ENCODE measurements around the gene ZNF385C. TPM values are rescaled to one million over a fixed set of nuclear protein-coding genes. Genes with fewer than 3 reads are reported as not detected.

Gene ZNF385C
- total and polyA plus RNA-seq, 2 of the 13 experiments (the other 11 are each of a cell fraction or from before 2014, with no cell fraction given), result 2.3 to 6.1 TPM

DNA sequence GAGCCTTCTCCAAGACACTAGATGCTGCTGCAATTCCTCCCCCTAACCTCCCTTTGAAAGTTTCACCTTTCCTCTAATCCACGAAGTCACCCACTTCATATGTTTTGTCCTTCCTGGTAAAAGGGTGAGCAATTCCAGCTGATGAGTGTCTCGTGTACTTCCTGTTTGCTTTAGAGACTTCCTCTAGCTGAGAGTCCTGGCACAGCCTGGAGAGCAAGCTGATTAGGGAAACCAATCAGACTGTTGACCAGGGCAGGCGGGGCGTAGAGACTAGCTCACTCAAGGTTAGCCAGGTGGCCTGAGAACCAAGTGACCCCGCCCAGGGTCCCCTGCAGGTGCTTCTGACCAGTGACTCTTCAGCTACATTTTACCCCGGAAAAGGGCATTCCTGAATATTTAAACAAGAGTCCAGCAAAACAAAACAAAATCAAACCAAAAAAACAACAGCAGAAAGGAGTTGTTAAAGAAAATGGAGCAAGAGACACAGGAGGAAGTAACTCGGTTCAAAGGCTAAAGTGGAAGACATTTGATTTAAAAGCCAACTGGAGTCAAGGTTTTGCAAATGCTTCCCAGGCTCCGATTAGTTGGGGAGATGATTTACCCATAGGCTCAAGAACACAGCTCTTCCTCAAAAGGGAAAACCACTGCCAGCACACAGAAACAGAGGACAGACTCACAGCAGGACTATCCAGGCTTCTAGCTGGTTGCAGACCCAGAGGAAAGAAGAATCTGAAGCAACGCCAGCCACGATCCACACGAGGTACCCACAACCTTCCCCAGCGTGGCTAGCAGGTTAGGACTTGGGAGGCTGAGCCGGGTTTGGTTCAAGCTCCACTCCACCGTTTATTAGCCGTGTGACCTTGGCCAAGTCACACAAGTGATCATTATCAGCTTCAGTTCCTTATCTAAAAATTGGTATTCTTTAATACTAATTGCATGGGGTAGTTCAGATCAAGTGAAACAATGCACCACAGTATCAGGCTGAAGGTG, 37.7 kb upstream of the ZNF385C start (continued):
- TF ChIP-seq, protein P1, sequence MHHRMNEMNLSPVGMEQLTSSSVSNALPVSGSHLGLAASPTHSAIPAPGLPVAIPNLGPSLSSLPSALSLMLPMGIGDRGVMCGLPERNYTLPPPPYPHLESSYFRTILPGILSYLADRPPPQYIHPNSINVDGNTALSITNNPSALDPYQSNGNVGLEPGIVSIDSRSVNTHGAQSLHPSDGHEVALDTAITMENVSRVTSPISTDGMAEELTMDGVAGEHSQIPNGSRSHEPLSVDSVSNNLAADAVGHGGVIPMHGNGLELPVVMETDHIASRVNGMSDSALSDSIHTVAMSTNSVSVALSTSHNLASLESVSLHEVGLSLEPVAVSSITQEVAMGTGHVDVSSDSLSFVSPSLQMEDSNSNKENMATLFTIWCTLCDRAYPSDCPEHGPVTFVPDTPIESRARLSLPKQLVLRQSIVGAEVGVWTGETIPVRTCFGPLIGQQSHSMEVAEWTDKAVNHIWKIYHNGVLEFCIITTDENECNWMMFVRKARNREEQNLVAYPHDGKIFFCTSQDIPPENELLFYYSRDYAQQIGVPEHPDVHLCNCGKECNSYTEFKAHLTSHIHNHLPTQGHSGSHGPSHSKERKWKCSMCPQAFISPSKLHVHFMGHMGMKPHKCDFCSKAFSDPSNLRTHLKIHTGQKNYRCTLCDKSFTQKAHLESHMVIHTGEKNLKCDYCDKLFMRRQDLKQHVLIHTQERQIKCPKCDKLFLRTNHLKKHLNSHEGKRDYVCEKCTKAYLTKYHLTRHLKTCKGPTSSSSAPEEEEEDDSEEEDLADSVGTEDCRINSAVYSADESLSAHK (CRISPR knock-in tag; IDR thresholded peaks at IDR 0.05; ENCODE audit: borderline replicate concordance), result no peak
- 0 out of 2 replicates have a peak, but pooled peaks have one; percentile 58 for TF ChIP-seq KLF11 (CRISPR knock-in tag; IDR thresholded peaks at IDR 0.05)
- TF ChIP-seq HOMEZ (CRISPR knock-in tag; IDR thresholded peaks at IDR 0.05; ENCODE audit: low read depth), result peak; percentile 70
- TF ChIP-seq FOSL1 (CRISPR knock-in tag; IDR thresholded peaks at IDR 0.05; ENCODE audit: borderline replicate concordance), result no peak
- no peak for TF ChIP-seq AHR (CRISPR knock-in tag; IDR thresholded peaks at IDR 0.05)
- no peak for TF ChIP-seq KMT2B (CRISPR knock-in tag; IDR thresholded peaks at IDR 0.05)
- TF ChIP-seq, protein P2, sequence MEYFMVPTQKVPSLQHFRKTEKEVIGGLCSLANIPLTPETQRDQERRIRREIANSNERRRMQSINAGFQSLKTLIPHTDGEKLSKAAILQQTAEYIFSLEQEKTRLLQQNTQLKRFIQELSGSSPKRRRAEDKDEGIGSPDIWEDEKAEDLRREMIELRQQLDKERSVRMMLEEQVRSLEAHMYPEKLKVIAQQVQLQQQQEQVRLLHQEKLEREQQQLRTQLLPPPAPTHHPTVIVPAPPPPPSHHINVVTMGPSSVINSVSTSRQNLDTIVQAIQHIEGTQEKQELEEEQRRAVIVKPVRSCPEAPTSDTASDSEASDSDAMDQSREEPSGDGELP (IDR thresholded peaks at IDR 0.05; ENCODE audit: borderline replicate concordance, low read depth), result peak; percentile 98
- no peak for TF ChIP-seq EEA1 (CRISPR knock-in tag; IDR thresholded peaks at IDR 0.05; ENCODE audit: borderline replicate concordance)
- no peak for TF ChIP-seq ZNF44 (CRISPR knock-in tag; IDR thresholded peaks at IDR 0.05)
- TF ChIP-seq PAX8 (CRISPR knock-in tag; IDR thresholded peaks at IDR 0.05; ENCODE audit: borderline replicate concordance), result no peak
- TF ChIP-seq USF2 (IDR thresholded peaks at IDR 0.05; ENCODE audit: low read depth, low read length), result no peak
- TF ChIP-seq USF2 (CRISPR knock-in tag; IDR thresholded peaks at IDR 0.05; ENCODE audit: borderline replicate concordance), result no peak
- TF ChIP-seq MAFF (IDR thresholded peaks at IDR 0.05; ENCODE audit: low read depth, low read length), result 0 out of 2 replicates have a peak, but pooled peaks have one; percentile 2
- TF ChIP-seq ZKSCAN8 (CRISPR knock-in tag; IDR thresholded peaks at IDR 0.05; ENCODE audit: borderline replicate concordance), result no peak; the same call in 1 of the 2 replicates
- TF ChIP-seq ZNF367 (CRISPR knock-in tag; IDR thresholded peaks at IDR 0.05; ENCODE audit: borderline replicate concordance), result no peak
- no peak for TF ChIP-seq NFKB2 (CRISPR knock-in tag; IDR thresholded peaks at IDR 0.05; ENCODE audit: borderline replicate concordance)
